GM12864 (cell line): ENCODE results near the gene LRCH3.

ENCODE experiments used
- DNase-seq: peaks from one replicate; pipeline ENCODE4 v3.0.0-alpha.2; 2011; ENCODE audit warnings: low read depth
- H3K4me3 ChIP-seq: 2 replicates; pipeline ENCODE4 v1.5.1; 2011; ENCODE audit warnings: mild to moderate bottlenecking, low read depth, low read length, control low read depth
- CTCF ChIP-seq: IDR thresholded peaks from 2 replicates; pipeline ENCODE4 v1.5.1; 2011; ENCODE audit warnings: low read depth, mild to moderate bottlenecking, moderate library complexity, low read length, control low read depth, inconsistent platforms; ENCODE audit errors: missing control alignments

The LRCH3 gene

DNA sequence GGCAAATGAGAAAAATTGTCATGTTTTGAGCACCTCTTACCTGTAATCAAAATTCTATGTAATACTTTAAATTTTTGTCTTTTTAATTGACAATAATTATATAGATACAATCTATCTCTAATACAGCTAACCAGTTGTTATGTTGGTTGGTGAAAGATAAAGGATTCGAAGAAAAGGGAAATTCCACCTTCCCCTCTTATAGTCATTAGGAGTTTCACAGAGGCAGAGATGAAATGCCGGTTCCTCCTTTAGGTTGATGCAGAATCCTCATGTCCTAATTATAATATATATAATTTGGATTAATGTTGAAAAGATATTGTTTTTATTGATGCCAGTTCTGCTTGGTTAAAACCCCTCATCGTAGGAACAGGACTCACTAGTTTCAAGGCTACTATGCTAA is 67.1 kb downstream of the LRCH3 start:
- no peak for DNase-seq
- H3K4me3 ChIP-seq, result no peak overlapping the region
- no peak for TF ChIP-seq CTCF

DNA sequence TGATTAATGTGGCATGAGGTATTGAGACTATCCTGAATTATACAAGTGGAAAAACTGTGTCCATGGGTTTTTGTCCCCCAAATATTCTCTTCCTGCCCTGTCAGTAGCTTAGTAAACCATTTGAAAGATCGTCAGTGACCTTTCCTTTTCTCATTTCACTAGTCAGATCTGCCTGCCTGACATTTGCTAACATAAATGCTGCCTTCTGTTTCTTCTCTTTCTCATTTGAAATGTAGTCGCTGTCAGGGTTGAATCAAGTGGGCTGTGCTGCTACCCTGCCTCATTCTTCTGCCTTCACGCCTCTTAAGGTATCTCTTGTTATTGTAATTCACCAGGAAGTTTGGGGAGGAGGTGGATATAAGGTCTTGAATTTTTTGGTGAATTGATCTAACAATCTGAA is 67.5 kb downstream of the LRCH3 start:
- TF ChIP-seq CTCF, result no peak
- H3K4me3 ChIP-seq, result no peak overlapping the region
- DNase-seq, result no peak

DNA sequence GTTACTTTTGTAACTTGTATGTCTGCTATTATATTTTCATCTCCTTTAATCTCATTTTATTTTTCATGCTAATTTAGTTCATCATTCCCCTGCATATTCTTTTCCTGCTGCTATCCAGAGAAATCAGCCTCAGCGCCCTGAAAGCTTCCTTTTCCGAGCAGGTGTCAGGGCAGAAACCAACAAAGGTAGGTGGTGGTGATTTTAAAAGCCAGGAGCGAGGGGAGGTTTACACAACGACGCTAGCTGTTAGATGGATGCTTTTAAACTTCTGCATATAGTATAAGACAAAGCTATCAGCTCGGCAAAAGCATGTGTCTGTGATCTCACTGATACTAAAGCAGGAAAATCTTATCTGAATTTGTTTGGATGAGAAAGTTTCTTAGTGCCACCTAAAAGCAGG is 75.0 kb downstream of the LRCH3 start:
- no peak for DNase-seq
- no peak for TF ChIP-seq CTCF
- H3K4me3 ChIP-seq, result no peak overlapping the region

GRCh38 chr3:197873329-197873728 is 82.3 kb downstream of the LRCH3 start:
- H3K4me3 ChIP-seq, result no peak overlapping the region
- no peak for DNase-seq
- no peak for TF ChIP-seq CTCF

DNA sequence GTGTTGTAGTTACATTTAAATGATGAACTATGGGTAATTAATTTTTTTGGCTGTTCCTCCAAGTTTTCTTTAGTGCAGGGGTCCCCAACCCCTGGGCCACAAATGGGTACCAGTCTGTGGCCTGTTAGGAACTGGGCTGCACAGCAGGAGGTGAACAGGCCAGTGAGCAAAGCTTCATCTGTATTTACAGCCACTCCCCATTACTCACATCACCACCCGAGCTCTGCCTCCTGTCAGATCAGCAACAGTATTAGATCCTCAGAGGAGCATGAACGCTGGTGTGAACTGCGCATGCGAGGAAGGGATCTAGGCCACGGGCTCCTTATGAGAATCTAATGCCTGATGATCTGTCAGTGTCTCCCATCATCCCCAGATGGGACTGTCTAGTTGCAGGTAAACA is 83.0 kb downstream of the LRCH3 start:
- no peak for TF ChIP-seq CTCF
- DNase-seq, result no peak
- H3K4me3 ChIP-seq, result no peak overlapping the region

DNA sequence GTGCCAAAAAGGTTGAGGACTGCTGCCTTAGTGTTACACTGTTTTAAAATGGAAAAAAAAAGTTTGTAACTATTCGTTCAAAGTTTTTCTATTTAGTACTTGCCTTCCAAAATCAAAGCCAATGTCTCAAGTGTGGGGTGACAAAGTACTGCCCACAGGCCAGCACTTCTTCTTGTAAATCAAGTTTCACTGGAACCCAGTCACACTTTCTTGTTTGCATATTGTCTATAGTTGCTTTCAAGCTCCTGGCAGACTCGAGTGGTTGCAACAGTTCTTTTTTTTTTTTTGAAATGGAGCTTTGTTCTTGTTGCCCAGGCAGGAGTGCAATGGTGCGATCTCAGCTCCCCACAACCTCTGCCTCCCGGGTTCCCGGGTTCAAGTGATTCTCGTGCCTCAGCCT is 83.6 kb downstream of the LRCH3 start:
- no peak for DNase-seq
- no peak overlapping the region for H3K4me3 ChIP-seq
- TF ChIP-seq CTCF, result no peak

DNA sequence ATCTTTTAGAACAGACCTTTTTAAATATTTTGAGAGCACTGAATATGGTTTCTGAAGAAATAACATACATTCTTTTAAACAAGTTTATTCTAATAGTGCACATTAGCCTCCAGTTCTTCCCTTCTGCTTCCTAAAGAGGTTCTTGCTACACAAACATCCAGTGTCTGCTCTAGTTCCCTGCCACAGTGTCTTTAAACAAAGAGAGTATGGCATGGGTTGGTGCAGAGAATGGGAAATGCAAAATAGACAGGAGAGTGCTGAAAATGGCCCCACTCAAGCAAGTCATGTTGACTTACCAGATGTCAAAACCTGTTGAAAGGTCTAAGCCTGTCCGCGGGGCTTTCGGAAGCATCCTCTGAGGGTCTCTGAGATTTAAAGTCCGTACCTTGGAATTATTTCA is 86.8 kb downstream of the LRCH3 start:
- no peak overlapping the region for H3K4me3 ChIP-seq
- no peak for TF ChIP-seq CTCF
- no peak for DNase-seq
